Measurements from ENCODE around the gene RLN3.

Gene RLN3

GRCh38 chr19:13985771-13986347 is 42.1 kb upstream of the RLN3 start:
- no peak for DNase-seq (ENCODE audit: low read depth)
- no peak for TF ChIP-seq CTCF (IDR thresholded peaks at IDR 0.05; ENCODE audit: insufficient read depth, low read depth, low read length, missing control alignments)
- no peak overlapping the region for H3K4me3 ChIP-seq (ENCODE audit: low read length)

GRCh38 chr19:13986348-13986904 is 41.5 kb upstream of the RLN3 start:
- H3K4me3 ChIP-seq (ENCODE audit: low read length): no peak overlapping the region
- no peak for DNase-seq (ENCODE audit: low read depth)
- no peak for TF ChIP-seq CTCF (IDR thresholded peaks at IDR 0.05; ENCODE audit: insufficient read depth, low read depth, low read length, missing control alignments)

- DNase-seq (ENCODE audit: low read depth): no peak
- no peak for TF ChIP-seq CTCF (IDR thresholded peaks at IDR 0.05; ENCODE audit: insufficient read depth, low read depth, low read length, missing control alignments)
- H3K4me3 ChIP-seq (ENCODE audit: low read length): no peak overlapping the region
These were observed 40.7 kb upstream of the RLN3 start for GRCh38 chr19:13987101-13987890.

DNA sequence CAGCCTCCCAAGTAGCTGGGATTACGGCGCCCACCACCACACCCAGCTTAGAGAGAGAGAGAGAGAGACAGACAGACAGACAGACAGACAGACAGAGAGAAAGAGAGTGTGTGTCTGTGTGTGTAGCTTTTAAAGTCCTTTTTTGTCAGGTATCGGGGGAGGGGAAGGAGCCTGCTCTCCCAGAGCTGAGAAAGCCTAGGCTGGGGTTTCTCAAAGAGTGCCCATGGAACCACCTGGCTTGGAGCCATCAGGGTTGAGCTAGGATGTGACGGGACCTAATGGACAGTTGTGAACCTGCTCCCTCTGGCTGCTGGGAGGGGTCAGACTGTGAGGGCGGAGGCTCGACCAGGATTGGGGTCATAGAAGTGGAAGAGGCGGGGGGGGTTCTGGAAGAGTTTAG is 38.5 kb upstream of the RLN3 start:
- DNase-seq (ENCODE audit: low read depth): no peak
- H3K4me3 ChIP-seq (ENCODE audit: low read length): no peak overlapping the region
- no peak for TF ChIP-seq CTCF (IDR thresholded peaks at IDR 0.05; ENCODE audit: insufficient read depth, low read depth, low read length, missing control alignments)

GRCh38 chr19:13990085-13990484 is 37.9 kb upstream of the RLN3 start:
- H3K4me3 ChIP-seq (ENCODE audit: low read length): no peak overlapping the region
- no peak for TF ChIP-seq CTCF (IDR thresholded peaks at IDR 0.05; ENCODE audit: insufficient read depth, low read depth, low read length, missing control alignments)
- no peak for DNase-seq (ENCODE audit: low read depth)

- no peak for TF ChIP-seq CTCF (IDR thresholded peaks at IDR 0.05; ENCODE audit: insufficient read depth, low read depth, low read length, missing control alignments)
- no peak for DNase-seq (ENCODE audit: low read depth)
- H3K4me3 ChIP-seq (ENCODE audit: low read length): no peak overlapping the region
These were observed 35.9 kb upstream of the RLN3 start for GRCh38 chr19:13992025-13992424.

Measured in epithelial cell of esophagus (primary cell).